H54 (cell line): ENCODE measurements around the gene OR9Q2.

Experiments used
- DNase-seq: peaks from one replicate; pipeline ENCODE4 v3.0.0; 2011; ENCODE audit warnings: low spot score, mixed read lengths; ENCODE audit not compliant: insufficient read length
- FAIRE-seq: peaks from 3 replicates; lab custom pipeline; 2011; peaks lifted over from hg19 to GRCh38; lab: Jason Lieb, UNC
- POLR2A ChIP-seq: IDR thresholded peaks from 2 replicates; pipeline ENCODE4 v1.6.1; 2011; ENCODE audit warnings: low read depth, mild to moderate bottlenecking, low read length

The OR9Q2 gene, protein sequence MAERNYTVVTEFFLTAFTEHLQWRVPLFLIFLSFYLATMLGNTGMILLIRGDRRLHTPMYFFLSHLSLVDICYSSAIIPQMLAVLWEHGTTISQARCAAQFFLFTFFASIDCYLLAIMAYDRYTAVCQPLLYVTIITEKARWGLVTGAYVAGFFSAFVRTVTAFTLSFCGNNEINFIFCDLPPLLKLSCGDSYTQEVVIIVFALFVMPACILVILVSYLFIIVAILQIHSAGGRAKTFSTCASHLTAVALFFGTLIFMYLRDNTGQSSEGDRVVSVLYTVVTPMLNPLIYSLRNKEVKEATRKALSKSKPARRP

GRCh38 chr11:58188770-58189169, at the start of gene OR9Q2:
Gene OR9Q2, plus strand, starts transcription at chr11:58189070. Its CDS starts 1,421 bp downstream, at chr11:58190491.
- TF ChIP-seq POLR2A, result no peak
- DNase-seq, result no peak

GRCh38 chr11:58142761-58143160, 46.1 kb upstream of the OR9Q2 start:
- FAIRE-seq, result no peak
- no peak for DNase-seq
- TF ChIP-seq POLR2A, result no peak

More at GRCh38 chr11:58188770-58189169, at the start of gene OR9Q2:
- no peak for FAIRE-seq

DNA sequence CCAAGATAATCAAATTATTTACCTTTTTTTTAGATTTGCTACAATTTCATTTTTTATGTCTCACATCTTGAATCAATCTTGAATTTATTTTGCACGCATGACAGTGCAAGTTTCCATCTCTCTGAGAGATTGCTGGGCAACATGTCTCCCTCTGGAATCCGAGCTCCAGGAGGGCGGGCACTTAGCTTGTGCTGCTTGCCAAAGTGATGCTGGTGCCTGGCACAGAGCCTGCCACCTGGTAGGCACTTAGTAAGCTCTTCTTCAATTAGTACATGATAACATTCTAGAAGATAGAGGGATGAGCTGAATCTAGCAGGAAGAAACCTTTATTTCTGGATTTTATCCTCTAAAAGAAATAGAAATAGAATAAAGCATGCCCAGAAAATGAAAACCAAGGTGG, 36.1 kb upstream of the OR9Q2 start:
- TF ChIP-seq POLR2A, result no peak
- no peak for FAIRE-seq
- no peak for DNase-seq

GRCh38 chr11:58164389-58164788, 24.5 kb upstream of the OR9Q2 start:
- no peak for TF ChIP-seq POLR2A
- DNase-seq, result no peak
- FAIRE-seq, result no peak

GRCh38 chr11:58164990-58165389, 23.9 kb upstream of the OR9Q2 start:
- DNase-seq (no peak), FAIRE-seq (no peak)
- no peak for TF ChIP-seq POLR2A

DNA sequence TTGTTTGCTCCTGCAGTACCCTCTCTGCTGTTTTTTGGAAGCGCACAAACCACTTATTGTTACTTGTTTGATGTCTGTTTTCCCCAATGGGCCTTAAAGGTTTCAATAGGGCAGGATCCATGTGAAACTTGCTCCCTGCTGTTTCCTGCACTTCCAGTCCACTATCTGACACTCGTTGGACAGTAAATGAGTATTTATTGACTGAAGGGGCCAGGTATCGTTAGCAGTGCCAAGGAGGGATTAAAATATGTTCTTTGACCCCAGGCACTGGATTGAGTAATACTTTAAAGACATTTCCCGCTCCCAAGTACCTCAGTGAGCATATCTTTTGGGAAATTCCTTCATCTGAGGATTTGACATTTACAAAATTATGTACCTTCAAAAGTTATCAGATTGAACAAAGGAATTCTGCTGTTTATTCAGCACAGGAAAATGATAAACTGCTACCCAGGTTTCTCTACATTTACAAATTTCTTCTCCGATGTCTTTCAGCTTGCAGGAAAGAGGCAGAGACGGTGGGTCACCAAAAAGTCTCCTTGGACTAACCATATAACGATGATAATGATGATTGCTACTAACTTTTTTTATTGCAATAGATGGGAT, 23.3 kb upstream of the OR9Q2 start:
- FAIRE-seq, result no peak
- no peak for TF ChIP-seq POLR2A
- DNase-seq, result no peak

- FAIRE-seq, result no peak
- no peak for TF ChIP-seq POLR2A
- DNase-seq, result no peak
Measured at GRCh38 chr11:58177409-58178054, 11.3 kb upstream of the OR9Q2 start.

GRCh38 chr11:58178444-58178843, 10.4 kb upstream of the OR9Q2 start:
- DNase-seq, result no peak
- no peak for TF ChIP-seq POLR2A
- FAIRE-seq, result no peak

DNA sequence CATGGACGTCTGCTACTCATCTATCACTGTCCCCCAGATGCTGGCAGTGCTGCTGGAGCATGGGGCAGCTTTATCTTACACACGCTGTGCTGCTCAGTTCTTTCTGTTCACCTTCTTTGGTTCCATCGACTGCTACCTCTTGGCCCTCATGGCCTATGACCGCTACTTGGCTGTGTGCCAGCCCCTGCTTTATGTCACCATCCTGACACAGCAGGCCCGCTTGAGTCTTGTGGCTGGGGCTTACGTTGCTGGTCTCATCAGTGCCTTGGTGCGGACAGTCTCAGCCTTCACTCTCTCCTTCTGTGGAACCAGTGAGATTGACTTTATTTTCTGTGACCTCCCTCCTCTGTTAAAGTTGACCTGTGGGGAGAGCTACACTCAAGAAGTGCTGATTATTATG, 9.2 kb upstream of the OR9Q2 start:
- TF ChIP-seq POLR2A, result no peak
- DNase-seq, result no peak
- FAIRE-seq, result no peak

- FAIRE-seq (no peak), DNase-seq (no peak)
- TF ChIP-seq POLR2A, result no peak
Measured at GRCh38 chr11:58186938-58187337, 1.9 kb upstream of the OR9Q2 start.

DNA sequence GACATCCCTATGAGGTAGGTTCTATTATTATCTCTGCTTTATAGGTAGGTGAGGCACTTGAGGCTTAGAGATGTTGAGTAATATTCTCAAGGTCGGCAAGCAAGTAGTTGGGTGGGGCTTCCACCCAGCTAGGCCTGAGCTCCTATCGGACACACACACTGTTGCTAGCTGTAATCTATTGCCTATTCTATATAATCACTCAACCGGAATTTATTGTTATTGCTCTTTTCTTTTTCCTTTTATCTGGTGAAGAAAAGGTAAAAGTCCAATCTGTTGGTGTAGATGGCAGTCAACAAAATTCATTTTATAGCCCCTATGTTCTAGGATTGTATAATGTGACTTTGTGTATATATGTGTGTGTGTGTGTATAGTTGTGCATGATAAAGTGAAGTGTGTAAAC, 3.4 kb downstream of the OR9Q2 start:
- no peak for TF ChIP-seq POLR2A
- DNase-seq (no peak), FAIRE-seq (no peak)

DNA sequence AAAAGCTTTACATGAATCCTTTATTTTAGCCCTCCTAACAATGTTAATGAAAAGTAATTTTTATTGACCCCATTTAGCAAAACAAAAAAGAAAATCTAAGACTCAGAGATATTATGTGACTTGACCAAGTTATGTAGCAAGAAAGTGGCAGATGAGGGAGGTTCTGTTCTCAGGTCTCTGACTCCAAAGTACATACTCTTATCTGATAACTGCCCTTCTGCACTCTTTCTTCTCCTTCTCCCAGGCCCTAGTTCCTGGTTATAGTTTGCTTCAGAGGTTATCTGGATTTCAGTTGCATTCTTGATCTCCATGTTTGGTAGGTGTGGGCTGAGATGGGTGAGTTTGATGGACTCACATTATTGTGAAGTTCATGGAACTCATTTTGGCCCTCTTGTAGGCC, 4.5 kb downstream of the OR9Q2 start:
- no peak for DNase-seq
- TF ChIP-seq POLR2A, result no peak
- FAIRE-seq, result no peak

GRCh38 chr11:58195939-58196338, 7.1 kb downstream of the OR9Q2 start:
- TF ChIP-seq POLR2A, result no peak
- no peak for DNase-seq
- FAIRE-seq, result no peak

DNA sequence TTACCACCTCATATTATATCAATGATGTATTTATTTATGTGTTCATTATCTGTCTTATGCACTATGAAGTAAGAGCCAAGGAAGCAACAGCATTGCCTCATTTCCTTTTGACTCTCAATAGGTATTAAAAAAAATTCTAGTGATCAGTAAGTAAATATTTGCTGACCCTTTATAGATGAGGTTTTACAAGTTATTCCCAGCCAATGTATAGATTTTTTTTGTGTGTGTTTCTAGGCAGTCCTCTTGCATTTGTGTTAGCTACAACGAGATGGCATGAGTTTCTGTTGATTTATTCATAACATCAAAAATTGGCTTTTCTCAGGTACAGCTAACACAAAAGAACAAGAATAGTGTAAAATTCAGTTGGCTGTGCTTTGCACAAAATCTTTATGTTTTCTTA, 10.4 kb downstream of the OR9Q2 start:
- DNase-seq (no peak), FAIRE-seq (no peak)
- TF ChIP-seq POLR2A, result no peak
